IPS-20b (cell line): Measurements from ENCODE around the gene RAB1A.

Experiments used
- H3K27ac ChIP-seq: one replicate; pipeline ENCODE4 v1.5.1; 2013; ENCODE audit warnings: low read length
- H3K27me3 ChIP-seq: 2 replicates; pipeline ENCODE4 v1.6.1; 2013; ENCODE audit warnings: mild to moderate bottlenecking, low read length, inconsistent platforms; ENCODE audit not compliant: insufficient read depth
- H3K36me3 ChIP-seq: 2 replicates; pipeline ENCODE4 v1.6.1; 2013; ENCODE audit warnings: low read depth, mild to moderate bottlenecking, inconsistent platforms, low read length, moderate library complexity; ENCODE audit not compliant: insufficient read depth
- H3K4me1 ChIP-seq: 2 replicates; pipeline ENCODE4 v1.6.1; 2013; ENCODE audit warnings: mild to moderate bottlenecking, control low read depth, inconsistent platforms, low read length, moderate library complexity; ENCODE audit not compliant: insufficient read depth
- H3K4me3 ChIP-seq: 2 replicates; pipeline ENCODE4 v1.5.1; 2013; ENCODE audit warnings: mild to moderate bottlenecking, low read length, inconsistent platforms
- H3K9ac ChIP-seq: 2 replicates; pipeline ENCODE4 v1.6.1; 2013; ENCODE audit warnings: low read depth, mild to moderate bottlenecking, inconsistent platforms, low read length, moderate library complexity
- H3K9me3 ChIP-seq: 2 replicates; pipeline ENCODE4 v1.6.1; 2013; ENCODE audit warnings: mild to moderate bottlenecking, low read depth, low read length, inconsistent platforms; ENCODE audit not compliant: insufficient read depth

Gene RAB1A

DNA sequence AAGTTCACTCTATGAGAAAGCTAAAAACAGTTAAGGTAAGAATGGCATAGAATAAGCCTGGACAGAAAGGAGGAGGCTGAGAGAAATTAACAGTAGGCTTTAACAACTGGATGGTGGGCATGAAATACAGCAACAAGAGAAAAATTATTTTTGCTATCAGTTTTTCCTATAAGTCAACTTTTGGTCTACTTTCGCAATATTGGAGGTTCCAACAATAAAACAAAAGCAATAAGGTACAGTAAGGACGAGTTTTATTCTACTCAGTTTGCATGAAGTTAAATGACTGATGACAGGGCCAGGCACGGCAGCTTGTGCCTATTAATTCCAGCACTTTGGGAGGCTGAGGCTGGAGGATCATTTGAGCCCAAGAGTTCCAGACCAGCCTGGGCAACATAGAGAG is 17.3 kb downstream of the RAB1A start:
- no peak overlapping the region for H3K27ac ChIP-seq
- H3K9ac ChIP-seq, result no peak overlapping the region
- no peaks in the 10 kb centered on the region for H3K36me3 ChIP-seq
- no peaks in the 10 kb centered on the region for H3K27me3 ChIP-seq
- H3K4me3 ChIP-seq, result no peak overlapping the region
- H3K4me1 ChIP-seq, result no peaks in the 10 kb centered on the region
- no peaks in the 10 kb centered on the region for H3K9me3 ChIP-seq

DNA sequence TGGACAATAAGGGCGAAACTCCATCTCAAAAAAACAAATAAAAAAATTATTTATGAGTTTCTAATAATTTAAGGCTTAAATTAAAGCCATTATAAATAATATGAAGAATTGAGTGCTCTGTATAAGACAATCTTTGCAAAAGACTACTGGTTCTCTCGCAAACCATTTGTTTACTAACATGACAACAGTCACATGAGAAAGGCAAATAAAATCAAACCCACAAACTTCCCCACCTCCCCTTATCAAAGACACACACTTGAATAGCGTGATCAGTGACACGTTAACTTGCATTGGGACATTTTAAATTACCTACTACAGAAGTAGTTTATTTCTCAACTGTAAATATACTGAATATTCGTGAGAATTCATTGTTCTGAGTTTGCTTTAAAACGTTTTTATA is 21.1 kb downstream of the RAB1A start:
- no peaks in the 10 kb centered on the region for H3K27me3 ChIP-seq
- no peaks in the 10 kb centered on the region for H3K4me1 ChIP-seq
- peaks cover 14% of the 10 kb centered on the region; the same call in 1 of the 2 replicates for H3K36me3 ChIP-seq
- no peak overlapping the region for H3K4me3 ChIP-seq
- no peak overlapping the region for H3K27ac ChIP-seq
- H3K9me3 ChIP-seq, result no peaks in the 10 kb centered on the region
- H3K9ac ChIP-seq, result no peak overlapping the region

DNA sequence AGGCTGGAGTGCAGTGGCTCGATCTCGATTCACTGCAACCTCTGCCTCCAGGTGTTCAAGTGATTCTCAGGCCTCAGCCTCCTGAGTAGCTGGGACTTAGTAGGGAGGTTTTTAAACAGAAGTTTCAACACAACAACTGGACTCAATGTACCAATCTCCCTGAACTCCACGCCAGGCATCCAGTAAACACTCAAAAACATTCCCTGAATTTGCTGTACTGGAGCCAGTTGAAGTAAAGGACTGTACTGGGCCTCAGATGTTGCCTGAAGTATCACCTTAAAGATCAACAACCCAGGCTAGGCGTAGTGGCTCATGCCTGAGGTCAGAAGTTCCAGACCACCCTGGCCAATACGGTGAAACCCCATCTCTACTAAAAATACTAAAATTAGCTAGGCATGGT is 22.4 kb downstream of the RAB1A start:
- Histone ChIP-seq H3K9ac (no peak overlapping the region), H3K27me3 (no peaks in the 10 kb centered on the region), H3K9me3 (no peaks in the 10 kb centered on the region), H3K27ac (no peak overlapping the region), H3K36me3 (peaks cover 20% of the 10 kb centered on the region), H3K4me3 (no peak overlapping the region), H3K4me1 (no peaks in the 10 kb centered on the region)

DNA sequence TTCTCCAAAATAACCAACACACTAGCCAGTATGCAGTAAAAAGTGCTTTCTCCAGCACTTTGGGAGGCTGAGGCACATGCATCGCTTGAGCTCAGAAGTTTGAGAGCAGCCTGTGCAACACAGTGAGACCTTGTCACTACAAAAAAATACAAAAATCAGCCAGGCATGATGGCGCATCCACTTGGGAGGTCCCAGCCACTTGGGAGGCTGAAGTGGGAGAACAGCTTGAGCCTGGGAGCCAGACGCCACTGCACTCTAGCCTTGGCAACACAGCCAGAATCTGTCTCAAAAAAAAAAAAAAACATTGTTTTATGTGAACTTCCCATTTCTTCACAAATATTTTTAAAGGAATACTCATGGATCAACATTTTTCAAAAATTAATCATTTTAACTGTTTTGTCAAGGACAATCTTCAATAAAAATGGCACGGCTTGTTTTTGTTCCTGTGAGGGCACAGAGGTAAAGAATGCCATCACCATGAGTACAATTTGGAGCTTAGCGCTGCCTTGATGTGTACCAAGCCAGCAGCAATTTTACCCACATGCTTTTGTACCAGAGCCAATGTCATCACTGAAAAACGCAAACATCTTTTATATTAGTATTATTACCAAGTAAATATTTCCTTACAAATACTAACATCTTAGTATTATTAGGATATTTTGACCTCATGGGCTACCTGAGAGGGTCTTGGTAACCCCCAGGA is 26.7 kb downstream of the RAB1A start:
- peaks cover 46% of the 10 kb centered on the region for H3K36me3 ChIP-seq
- no peaks in the 10 kb centered on the region for H3K9me3 ChIP-seq
- no peaks in the 10 kb centered on the region for H3K4me1 ChIP-seq
- no peaks in the 10 kb centered on the region for H3K27me3 ChIP-seq
- no peak overlapping the region for H3K9ac ChIP-seq
- no peak overlapping the region for H3K27ac ChIP-seq
- no peak overlapping the region for H3K4me3 ChIP-seq

DNA sequence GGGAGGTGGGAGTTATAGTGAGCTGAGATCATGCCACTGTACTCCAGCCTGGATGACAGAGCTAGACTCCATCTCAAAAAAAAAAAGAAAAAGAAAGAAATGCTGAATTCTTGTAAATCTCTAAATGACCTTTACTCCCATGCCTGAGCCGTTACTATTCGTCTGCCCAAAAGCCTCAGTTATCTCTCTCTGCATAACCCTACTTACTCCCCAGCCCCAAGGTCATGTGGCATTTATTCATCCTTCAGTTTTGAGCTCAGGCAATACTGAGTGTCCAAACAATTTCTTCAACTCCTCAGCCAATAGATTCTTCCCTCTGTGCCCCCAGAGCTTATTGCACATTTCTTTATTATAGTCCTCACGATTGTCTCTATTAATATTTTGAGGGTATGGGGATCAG is 28.8 kb downstream of the RAB1A start:
- Histone ChIP-seq H3K9me3 (no peaks in the 10 kb centered on the region), H3K4me3 (no peak overlapping the region), H3K27ac (no peak overlapping the region), H3K27me3 (no peaks in the 10 kb centered on the region), H3K36me3 (peaks cover 63% of the 10 kb centered on the region), H3K9ac (no peak overlapping the region), H3K4me1 (no peaks in the 10 kb centered on the region)

DNA sequence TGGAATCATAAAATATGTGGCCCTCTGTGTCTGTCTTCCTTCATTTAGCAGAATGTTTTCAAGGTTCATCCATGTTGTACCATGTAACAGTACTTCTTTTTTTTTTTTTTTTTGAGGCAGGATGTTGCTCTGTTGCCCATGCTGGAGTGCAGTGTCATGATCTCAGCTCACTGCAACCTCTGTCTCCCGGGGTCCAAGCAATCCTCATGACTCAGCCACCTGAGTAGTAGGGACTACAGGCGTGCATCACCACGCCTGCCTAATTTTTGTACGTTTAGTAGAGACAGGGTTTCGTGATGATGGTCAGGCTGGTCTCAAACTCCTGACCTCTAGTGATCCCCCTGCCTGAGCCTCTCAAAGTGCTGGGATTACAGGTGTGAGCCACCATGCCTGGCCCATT is 31.2 kb downstream of the RAB1A start:
- no peaks in the 10 kb centered on the region for H3K4me1 ChIP-seq
- H3K27me3 ChIP-seq, result no peaks in the 10 kb centered on the region
- no peak overlapping the region for H3K9ac ChIP-seq
- H3K36me3 ChIP-seq, result peaks cover 64% of the 10 kb centered on the region
- H3K4me3 ChIP-seq, result no peak overlapping the region
- no peak overlapping the region for H3K27ac ChIP-seq
- H3K9me3 ChIP-seq, result no peaks in the 10 kb centered on the region

DNA sequence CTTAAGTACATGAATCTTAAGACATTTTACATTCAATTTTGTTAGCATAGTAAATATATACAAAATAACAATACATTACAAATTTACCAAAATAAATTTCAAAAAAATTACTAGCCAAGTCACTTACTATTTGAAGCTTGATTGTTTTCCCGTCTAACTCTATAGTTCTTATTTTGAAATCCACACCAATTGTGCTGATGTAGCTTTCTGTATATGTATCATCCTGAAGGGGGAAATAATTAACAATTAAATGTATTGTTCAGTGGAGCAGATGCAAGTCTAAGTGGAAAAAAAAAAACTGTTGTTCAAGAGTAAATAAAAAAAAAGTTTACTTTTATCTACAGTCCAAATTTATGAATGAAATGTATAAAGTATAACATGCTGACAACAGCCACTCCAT is 32.1 kb downstream of the RAB1A start:
- H3K36me3 ChIP-seq, result peaks cover 65% of the 10 kb centered on the region
- no peaks in the 10 kb centered on the region for H3K4me1 ChIP-seq
- no peak overlapping the region for H3K4me3 ChIP-seq
- H3K9me3 ChIP-seq, result no peaks in the 10 kb centered on the region
- no peak overlapping the region for H3K27ac ChIP-seq
- no peak overlapping the region for H3K9ac ChIP-seq
- H3K27me3 ChIP-seq, result no peaks in the 10 kb centered on the region

- Histone ChIP-seq H3K27ac (no peak overlapping the region), H3K9me3 (no peaks in the 10 kb centered on the region), H3K4me1 (no peaks in the 10 kb centered on the region), H3K9ac (no peak overlapping the region), H3K36me3 (peaks cover 67% of the 10 kb centered on the region), H3K27me3 (no peaks in the 10 kb centered on the region), H3K4me3 (no peak overlapping the region)
Measured at GRCh38 chr2:65096948-65097347, 33.0 kb downstream of the RAB1A start.

DNA sequence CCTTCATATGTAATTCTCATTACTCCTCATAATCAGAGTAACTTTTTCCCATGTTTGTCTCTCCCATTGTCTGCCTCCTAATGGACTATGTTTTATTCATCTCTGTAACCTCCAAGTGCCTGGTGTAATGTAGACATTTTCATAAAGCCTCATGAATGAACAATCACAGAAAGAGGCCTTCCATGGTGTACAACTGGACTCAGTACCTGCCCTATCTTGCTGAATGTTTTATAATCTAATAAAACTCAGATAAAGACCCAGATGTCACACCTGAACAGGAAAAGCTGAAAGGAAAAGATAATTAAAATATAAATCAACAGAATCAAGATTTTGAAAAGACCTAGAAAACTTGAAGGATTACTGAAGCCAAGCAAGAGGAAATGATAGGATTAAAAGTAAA is 36.7 kb downstream of the RAB1A start:
- Histone ChIP-seq H3K9ac (no peak overlapping the region), H3K4me1 (no peaks in the 10 kb centered on the region), H3K27ac (no peak overlapping the region), H3K9me3 (no peaks in the 10 kb centered on the region), H3K4me3 (no peak overlapping the region), H3K27me3 (no peaks in the 10 kb centered on the region), H3K36me3 (peaks cover 68% of the 10 kb centered on the region)

DNA sequence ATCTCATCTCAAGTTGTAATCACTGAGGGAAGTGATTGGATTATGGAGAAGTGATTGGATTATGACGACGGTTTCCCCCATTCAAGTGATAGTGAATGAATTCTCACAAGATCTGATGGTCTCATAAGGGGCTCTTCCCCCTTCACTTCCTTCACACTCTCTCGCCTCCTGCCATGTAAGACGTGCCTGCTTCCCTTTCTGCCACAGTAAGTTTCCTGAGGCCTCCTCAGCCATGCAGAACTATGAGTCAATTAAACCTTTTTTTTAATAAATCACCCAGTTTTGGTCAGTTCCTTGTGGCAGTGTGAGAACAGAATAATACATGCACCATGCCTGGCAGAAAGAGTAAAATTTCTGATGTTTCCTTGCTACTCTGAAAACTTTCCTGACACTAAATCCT is 37.1 kb downstream of the RAB1A start:
- no peaks in the 10 kb centered on the region for H3K9me3 ChIP-seq
- H3K27ac ChIP-seq, result no peak overlapping the region
- H3K27me3 ChIP-seq, result no peaks in the 10 kb centered on the region
- H3K36me3 ChIP-seq, result peaks cover 68% of the 10 kb centered on the region
- no peaks in the 10 kb centered on the region for H3K4me1 ChIP-seq
- H3K4me3 ChIP-seq, result no peak overlapping the region
- no peak overlapping the region for H3K9ac ChIP-seq

DNA sequence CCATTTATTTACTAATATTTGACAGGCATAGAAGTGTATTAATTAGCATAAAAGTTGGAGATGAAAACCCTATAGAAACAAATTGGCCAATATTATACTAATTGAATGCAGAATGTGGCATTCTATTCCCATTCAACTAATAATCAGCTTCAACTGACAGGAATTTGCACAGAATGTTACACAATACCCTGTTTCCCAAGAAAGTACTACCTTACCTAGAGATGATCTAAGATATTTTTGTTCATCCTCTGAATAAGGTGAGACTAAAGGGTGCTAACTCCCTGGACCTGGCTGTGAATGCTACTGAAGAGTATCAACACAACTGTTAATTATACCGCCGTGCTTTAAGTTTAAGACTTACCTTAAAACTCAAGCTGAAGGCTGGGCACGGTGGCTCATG is 44.8 kb downstream of the RAB1A start:
- no peaks in the 10 kb centered on the region for H3K4me1 ChIP-seq
- H3K9ac ChIP-seq, result no peak overlapping the region
- H3K36me3 ChIP-seq, result peaks cover 83% of the 10 kb centered on the region
- H3K9me3 ChIP-seq, result no peaks in the 10 kb centered on the region
- H3K27ac ChIP-seq, result no peak overlapping the region
- no peaks in the 10 kb centered on the region for H3K27me3 ChIP-seq
- no peak overlapping the region for H3K4me3 ChIP-seq

DNA sequence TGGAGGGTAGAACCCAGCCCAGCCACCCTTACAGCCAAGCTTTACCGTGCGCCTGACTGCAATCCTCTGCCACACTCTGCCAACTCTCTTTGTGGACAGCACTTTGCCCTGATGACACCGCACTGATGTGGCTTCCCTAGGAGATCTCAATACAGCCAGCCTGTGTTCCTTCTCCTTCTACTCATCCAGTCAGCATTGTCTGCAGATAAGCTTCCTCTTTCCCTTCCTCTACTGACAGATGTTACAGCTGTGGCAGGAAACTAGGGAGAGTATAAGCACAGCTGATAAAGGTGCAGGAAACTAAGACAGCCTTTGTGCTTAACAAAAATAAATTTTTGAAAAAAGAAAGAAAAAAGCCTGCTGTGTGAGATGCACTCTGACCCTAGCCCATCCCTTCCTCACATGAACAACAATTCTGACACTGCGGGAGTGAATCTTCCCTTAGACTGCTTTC is 48.6 kb downstream of the RAB1A start:
- Histone ChIP-seq H3K9me3 (no peaks in the 10 kb centered on the region), H3K36me3 (peaks cover 75% of the 10 kb centered on the region), H3K4me3 (no peak overlapping the region), H3K27ac (no peak overlapping the region), H3K27me3 (no peaks in the 10 kb centered on the region), H3K9ac (no peak overlapping the region), H3K4me1 (peaks cover 17% of the 10 kb centered on the region; the same call in 1 of the 2 replicates)
